ENCODE data around the gene NDUFS7.

Gene NDUFS7

DNA sequence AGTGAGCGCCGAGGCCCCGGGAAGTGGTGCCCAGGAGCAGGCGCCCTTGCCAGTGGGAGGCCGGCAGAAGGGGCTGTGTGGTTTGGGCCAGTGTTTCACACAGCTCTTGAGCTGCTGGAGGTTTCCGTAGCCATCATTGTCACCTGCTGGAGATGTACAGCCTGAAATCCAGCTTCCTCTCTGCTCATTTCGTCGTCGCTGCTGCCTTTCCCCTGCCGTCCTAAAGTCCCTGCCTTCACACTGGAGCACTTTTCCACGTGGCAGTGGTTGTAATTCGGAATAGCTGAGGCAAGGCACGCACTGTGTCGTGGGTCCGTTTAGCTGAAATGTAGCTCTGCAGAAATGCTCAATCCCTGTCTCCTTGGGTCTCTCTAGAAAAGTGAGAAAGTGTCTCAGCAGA, 36.9 kb downstream of the NDUFS7 start:
- DNase-seq: no peak

DNA sequence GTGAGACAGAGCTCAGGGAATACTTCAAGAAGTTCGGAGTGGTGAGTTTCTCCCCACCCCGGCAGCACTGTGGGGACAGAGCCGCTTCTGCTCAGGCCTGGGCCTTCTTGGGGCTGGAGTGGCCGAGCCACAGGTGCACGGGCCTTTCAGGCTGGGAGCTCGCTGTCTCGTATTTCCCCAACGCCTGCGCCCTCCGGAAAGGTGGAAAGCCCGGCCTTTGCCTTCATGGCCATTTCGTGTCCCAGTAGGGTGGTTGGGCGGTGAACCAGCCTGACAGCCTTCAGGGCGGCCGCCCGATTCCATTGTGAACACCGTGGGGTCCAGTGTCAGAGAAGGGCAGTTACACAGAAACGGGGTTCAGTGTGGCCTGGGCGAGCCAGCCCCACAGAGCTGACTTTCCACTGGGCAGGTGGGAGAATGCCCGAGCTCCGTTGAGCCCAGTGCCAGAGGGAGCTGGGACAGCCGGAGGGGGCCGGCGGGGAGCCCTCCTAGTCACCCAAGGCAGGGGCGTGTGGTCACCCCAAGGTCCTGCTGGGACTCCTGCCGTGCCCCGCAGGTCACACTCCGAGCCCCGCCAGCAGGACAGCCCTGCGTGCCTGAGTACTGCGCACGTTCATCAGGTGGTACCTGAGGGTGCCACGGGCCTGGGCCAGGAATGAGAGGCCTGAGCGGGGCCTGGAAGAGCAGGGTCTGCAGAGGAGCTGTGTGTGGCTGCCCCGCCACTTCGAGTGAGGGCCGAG, 37.7 kb downstream of the NDUFS7 start:
- no peak for DNase-seq

- no peak for DNase-seq
Observed at GRCh38 chr19:1421958-1422305, 38.2 kb downstream of the NDUFS7 start.

DNA sequence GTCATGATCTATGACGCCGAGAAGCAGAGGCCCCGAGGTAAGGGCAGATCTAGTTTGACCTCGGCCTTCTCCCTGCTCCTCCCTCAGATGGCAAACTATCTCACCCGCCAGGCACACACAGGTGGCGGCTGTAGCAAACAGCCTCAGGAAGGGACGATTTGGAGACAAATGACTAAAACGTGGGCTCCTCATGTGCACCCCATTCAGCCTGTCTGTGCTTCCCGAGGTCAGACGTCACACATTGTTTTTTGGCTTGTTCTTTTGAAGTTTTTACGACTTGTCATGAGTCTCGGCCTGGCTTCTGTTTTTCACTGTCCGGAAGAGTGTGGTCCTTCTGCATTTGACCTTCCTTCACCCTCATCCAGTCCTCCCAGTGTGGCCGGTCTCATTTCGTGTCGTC, 38.7 kb downstream of the NDUFS7 start:
- no peak for DNase-seq

DNA sequence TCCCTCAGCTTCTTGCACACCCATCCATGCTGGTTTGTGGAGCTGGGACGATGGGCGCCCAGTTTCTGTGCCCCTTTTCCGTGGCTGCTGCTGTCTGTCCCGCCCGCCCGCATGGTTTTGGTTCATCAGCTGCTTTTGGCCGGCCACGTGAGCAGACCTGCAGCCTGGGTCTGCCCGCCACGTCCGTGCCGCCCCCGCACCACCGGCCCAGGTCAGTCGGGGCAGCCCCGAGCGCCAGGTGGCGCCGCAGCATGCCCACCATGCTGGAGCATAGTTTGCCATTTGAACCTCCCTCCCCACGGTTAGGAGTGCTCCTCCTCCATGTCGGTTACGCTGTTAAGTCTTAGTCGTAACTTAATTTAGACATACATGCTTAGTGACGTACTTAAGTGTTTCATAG, 39.2 kb downstream of the NDUFS7 start:
- DNase-seq: no peak

GRCh38 chr19:1423436-1424191, 39.9 kb downstream of the NDUFS7 start:
- no peak for DNase-seq

GRCh38 chr19:1424192-1424955, 40.7 kb downstream of the NDUFS7 start:
- DNase-seq: no peak

DNA sequence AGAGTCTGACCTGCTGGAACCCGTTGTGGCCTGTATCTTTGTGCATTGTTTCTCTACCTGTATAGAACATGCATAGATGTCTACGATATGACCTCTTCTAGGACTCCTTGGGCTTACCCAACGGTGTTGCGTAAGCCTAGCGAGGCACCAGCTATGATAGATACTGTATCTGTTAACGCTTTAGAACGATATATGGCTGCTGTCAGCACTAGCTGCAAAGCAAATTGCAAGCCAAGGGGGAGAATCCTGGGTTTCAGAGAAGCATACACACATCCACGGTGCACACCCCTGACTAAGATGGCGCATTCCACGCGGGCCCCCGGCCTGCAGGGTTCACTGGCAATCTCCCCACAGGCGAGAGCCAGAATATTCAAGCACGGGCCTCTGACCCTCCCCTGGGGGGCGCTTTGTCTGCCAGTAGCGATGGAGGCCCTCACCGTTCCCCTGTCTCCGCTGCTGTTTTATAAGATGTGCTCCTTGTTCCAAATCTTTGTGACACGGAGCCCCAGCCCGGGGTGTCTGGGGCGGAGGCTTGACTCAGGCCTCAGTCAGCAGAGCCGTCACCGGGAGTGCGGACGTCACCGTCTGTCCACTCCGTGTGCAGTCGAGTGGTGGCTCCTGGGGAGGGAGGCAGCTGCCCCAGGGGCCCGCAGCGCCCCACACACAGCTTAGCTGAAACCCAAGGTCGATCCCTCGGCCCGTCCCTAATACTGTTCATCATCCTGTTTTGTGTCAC, 41.6 kb downstream of the NDUFS7 start:
- no peak for DNase-seq

DNA sequence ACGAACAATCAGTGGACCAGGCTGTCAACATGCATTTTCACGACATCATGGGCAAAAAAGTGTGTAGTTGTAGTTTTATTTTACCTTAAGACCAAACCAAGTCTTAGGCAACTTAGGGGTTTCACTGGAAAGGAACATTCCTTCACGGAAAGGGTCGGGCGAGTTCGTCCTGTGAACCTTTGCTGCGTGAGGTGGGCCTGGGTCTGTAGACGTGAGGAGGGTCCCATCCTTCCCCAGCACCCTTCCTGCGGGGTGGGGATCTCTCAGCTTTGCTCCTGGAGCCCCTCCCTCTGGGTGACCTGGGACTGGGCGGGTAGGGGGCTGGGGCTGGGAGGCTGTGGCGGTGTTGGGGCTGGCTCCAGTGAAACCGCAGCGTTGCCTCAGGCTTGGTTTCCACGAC, 42.2 kb downstream of the NDUFS7 start:
- DNase-seq: no peak

DNA sequence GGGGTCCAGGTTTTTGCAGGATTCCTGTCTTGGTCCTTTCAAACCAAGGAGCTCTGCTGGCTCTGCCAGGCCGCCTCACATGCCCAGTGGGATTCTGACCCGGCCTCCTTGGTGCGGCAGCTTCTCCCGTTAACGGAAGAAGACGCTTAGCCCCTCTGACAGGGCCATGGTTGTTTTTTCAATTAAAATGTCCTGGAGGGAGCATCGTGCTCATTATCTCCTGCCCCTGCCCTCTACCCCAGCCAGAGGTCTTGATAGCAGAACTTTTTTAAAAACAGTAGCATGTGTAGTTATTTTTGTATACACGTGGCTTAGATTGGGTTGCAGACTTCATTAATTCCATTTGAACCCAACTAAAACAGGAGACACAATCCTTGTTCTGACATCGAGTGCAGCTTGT, 43.0 kb downstream of the NDUFS7 start:
- DNase-seq: no peak

- no peak for DNase-seq
Observed at GRCh38 chr19:1427221-1427920, 43.7 kb downstream of the NDUFS7 start.

DNA sequence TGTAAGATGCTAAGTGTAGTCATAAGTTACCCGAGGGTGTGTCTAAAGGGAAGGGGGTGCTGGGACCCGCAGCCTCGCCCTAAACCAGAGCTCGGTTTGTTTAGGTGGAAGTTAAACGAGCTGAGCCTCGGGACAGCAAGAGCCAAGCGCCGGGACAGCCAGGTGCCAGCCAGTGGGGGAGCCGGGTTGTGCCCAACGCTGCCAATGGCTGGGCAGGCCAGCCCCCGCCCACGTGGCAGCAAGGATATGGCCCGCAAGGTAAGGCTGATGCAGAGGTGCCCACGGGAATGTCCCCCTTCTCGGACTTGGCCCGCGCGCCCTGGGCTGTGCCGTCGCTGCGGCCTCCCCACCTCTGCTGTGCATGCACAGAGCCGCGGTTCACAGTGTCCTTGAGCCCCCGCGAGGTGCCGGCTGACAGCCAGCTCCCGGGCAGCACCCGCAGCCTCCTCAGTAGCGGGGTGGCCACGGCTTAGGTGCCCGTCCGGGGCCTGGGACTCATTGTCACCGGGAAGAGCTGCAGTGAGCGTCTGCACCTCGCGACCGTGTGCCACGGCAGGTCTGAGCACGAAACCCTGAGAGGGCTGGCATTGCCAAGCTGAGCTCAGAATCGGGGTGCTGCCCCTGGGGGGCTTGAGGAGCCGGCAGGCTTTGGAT, 45.2 kb downstream of the NDUFS7 start:
- DNase-seq: no peak

GRCh38 chr19:1429750-1430149, 46.0 kb downstream of the NDUFS7 start:
- no peak for DNase-seq

- no peak for DNase-seq
Observed at GRCh38 chr19:1430246-1430645, 46.5 kb downstream of the NDUFS7 start.

DNA sequence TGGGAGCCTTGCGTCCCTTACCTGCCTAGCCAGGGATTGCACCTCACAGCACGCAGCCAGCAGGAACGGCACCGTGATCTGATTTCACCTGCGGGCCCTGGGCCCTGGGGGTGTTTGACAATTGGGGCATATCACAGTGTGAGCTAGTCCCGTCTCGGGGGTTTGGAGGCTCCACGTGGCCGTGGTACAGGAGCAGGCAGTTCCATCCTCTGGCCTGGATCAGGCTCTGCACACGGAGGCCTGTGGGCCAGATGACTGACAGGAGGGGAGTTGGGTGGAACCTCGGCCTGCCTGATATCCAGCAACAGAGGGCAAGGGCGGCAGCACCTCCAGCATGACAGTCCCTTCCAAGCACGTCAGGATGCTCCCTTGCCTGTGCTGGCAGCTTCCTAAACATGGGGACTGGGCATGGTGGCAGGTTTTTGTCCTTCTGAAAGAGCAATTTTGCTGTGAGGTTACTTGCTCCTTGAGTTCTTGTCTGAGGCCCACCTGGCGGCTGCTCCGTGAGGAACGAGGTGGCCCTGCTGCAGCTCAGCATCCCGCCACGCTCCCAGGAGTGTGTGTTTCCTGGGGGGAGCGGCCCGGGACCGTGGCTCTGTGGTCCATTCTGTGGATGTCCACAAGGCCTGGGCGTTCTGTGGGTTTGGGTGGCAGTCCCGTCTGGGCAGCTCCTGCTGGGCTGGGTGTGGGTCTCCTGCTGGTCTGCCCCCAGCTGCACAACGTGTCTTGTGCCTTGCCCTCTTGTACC, 48.2 kb downstream of the NDUFS7 start:
- no peak for DNase-seq

DNA sequence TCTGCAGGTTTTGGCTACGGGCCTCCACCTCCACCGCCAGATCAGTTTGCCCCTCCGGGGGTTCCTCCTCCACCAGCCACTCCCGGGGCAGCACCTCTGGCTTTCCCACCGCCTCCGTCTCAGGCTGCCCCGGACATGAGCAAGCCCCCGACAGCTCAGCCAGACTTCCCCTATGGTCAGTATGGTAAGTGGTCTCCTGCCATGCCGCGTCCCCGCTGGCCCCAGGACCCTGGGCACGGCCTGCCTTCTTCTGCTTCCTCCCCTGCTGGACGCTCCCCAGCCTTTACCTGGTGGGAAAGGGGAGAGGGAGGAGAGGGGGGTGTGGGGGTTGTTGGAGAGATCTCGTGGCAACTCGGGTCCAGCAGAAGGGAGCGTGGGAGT, 48.8 kb downstream of the NDUFS7 start:
- no peak for DNase-seq

DNA sequence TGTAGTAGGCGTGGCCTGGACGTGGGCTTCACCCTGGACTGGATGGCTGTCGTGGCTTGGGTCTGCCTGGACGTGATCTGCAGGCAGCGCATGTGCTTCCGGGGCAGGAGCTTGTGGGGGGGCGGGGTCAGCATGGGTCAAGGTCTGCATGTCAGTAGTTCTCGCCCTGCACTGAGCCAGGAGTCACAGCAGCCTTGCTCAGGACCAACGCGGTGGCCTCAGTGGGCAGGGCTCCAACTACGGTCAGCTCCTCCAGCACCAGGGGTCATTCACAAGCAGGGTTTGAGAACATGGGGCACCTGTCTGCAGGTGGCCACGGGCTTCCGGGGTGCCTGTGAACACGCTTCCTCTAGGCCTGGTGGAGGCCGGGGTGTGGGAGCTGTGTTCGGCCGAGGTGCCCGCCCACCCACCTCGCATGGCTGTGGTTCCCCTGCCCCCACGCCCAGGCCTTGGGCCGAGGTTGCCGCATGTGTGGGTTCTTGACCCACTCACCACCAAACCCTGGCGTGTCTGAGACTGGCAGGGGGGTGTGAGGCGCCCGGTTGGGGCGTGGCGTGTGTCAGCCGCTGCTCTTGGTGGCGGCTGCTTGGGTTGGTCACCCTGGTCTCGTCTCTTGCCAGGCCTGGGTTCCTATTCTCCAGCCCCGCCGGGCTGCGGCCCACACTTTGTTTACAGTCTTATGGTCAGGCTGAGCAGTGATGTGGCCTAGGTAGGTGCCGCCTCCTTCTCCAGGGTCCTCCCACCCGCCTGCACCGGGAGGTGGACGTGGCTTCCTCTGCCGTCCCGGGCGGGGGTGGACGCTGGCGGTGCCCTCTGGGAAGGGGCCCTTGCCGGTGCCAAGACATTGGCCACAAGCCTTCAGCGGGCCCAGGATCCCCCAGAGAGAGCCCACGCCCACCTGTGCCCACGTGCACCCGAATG, 49.7 kb downstream of the NDUFS7 start:
- DNase-seq: no peak

DNA sequence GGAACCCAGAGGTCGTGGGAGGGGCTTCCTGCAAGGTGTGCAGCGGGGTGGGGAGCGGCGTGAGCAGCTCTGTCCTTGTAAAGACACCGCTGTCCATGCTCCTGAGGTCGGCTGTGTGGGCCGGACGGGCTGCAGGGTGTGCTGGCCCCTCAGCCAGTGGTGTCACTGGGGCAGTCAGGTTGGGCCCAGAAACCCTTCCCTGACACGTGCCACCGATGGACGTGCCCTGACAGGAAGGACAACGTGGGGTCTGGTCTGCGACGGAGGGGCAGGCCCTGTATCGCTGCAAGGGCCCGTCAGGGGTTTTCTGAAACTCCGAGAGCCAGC, 50.3 kb downstream of the NDUFS7 start:
- DNase-seq: no peak

DNA sequence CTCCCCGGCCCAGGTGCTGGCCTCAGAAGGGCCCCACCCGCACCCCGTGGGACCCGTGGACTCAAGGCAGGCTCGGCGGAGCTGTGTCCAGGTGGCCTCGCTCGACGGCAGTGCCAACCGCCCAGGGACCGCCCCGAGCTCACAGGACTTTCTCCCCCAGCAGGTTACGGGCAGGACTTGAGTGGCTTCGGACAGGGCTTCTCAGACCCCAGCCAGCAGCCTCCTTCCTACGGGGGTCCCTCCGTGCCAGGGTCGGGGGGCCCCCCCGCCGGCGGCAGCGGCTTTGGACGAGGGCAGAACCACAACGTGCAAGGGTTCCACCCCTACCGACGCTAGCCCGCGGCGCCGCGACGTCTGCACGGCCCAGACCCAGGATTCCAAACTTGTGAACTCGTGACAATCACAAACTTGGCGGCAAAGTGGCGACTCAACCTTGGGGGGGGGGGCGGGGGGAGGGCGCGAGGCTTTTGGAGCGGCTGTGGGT, 50.9 kb downstream of the NDUFS7 start:
- no peak for DNase-seq

- DNase-seq: no peak
Observed at GRCh38 chr19:1435378-1435989, 51.8 kb downstream of the NDUFS7 start.

All from GDM1 (cell line).